K562 (cell line): Measurements from ENCODE around the gene ARHGAP32. TPM values are rescaled to one million over a fixed set of nuclear protein-coding genes. Genes with fewer than 3 reads are reported as not detected.

Source experiments
- ATAC-seq: fragments of 200-7000 bp; cut with Tn5 transposase; 3 replicates; pipeline ENCODE4 v1.9.1; 2020; ENCODE audit warnings: moderate library complexity
- BruUV-seq: library from RNA; stranded (reverse); fragments of 400-500 nt; replicated peaks from 2 replicates; lab custom pipeline; 2021; lab: Mats Ljungman, UMichigan
- CTCF ChIA-PET: fragments of 300-600 bp; formaldehyde crosslinking; extraction: SDS; loops from one replicate; lab custom pipeline; 2021; ENCODE audit warnings: low intra/inter-chr PET ratio; lab: Yijun Ruan, JAX
- POLR2A ChIA-PET: fragments of 300-600, 350-650 bp; sonication (Branson Sonifier 250); formaldehyde crosslinking; extraction: SDS; loops from one replicate; lab custom pipeline; 2021; ENCODE audit warnings: antibody characterized with exemption, inconsistent platforms; lab: Yijun Ruan, JAX
- DNase-seq, 4 experiments: peaks; one replicate each; pipeline versions ENCODE4 v3.0.0 to v3.0.0-alpha.2; 2011 to 2018; ENCODE audit warnings: low spot score in 3 of 4, mixed read lengths in 3 of 4; ENCODE audit errors: extremely low read depth in 1 of 4
- FAIRE-seq: peaks from 2 replicates; lab custom pipeline; 2011; peaks lifted over from hg19 to GRCh38; lab: Jason Lieb, UNC
- H2AFZ ChIP-seq: 2 replicates; pipeline ENCODE4 v1.6.0; 2011; ENCODE audit warnings: low read depth, low read length, control low read depth, inconsistent platforms
- H3K27ac ChIP-seq: fragments of 200-600 bp; 3 replicates; pipeline ENCODE4 v1.8.0; 2011; ENCODE audit warnings: low read depth, mild to moderate bottlenecking, control low read depth, inconsistent platforms, low read length, moderate library complexity, mixed read lengths; ENCODE audit errors: extremely low read depth
- H3K27me3 ChIP-seq, 2 experiments: fragments of 300-600 bp in 1 of 2; 2 replicates in 1 of 2; 3 replicates in 1 of 2; pipeline versions ENCODE4 v1.6.0 to v1.8.0; 2011; ENCODE audit warnings: inconsistent platforms in 2 of 2, low read length in 2 of 2, mild to moderate bottlenecking in 1 of 2, mixed read lengths in 1 of 2, moderate library complexity in 1 of 2; ENCODE audit not compliant: control insufficient read depth in 2 of 2, insufficient read depth in 2 of 2
- H3K36me3 ChIP-seq: fragments of 300-600 bp; 3 replicates; pipeline ENCODE4 v1.8.0; 2011; ENCODE audit warnings: mild to moderate bottlenecking, low read length, inconsistent platforms; ENCODE audit not compliant: control insufficient read depth, insufficient read depth
- H3K4me1 ChIP-seq, 2 experiments: fragments of 200-600 bp in 1 of 2; replicated peaks in 1 of 2; 2 replicates in 1 of 2; 3 replicates in 1 of 2; pipeline versions ENCODE4 v1.5.1 to v1.8.0; 2011; ENCODE audit warnings: inconsistent platforms in 2 of 2, low read length in 2 of 2, mild to moderate bottlenecking in 1 of 2, mixed read lengths in 1 of 2, moderate library complexity in 1 of 2; ENCODE audit not compliant: control insufficient read depth in 2 of 2, insufficient read depth in 2 of 2
- H3K4me2 ChIP-seq: 2 replicates; pipeline ENCODE4 v1.6.1; 2011; ENCODE audit warnings: low read length, control low read depth, inconsistent platforms, mixed read lengths; ENCODE audit not compliant: insufficient read depth
- H3K4me3 ChIP-seq: fragments of 200-600 bp; sonication (generic), shearing (Covaris generic); 2 replicates; pipeline ENCODE4 v1.5.1; 2016; ENCODE audit warnings: control low read depth, inconsistent platforms
- H3K79me2 ChIP-seq: fragments of 200-600 bp; 3 replicates; pipeline ENCODE4 v1.8.0; 2011; ENCODE audit warnings: low read length, inconsistent platforms; ENCODE audit not compliant: control insufficient read depth, insufficient read depth
- H3K9ac ChIP-seq, 2 experiments: 2 replicates each; pipeline versions ENCODE4 v1.6.0 to v1.6.1; 2011; ENCODE audit warnings: low read depth in 2 of 2, low read length in 2 of 2, control low read depth in 1 of 2, inconsistent platforms in 1 of 2, mild to moderate bottlenecking in 1 of 2, mixed read lengths in 1 of 2; ENCODE audit not compliant: insufficient read depth in 1 of 2
- H3K9me1 ChIP-seq: one replicate; pipeline ENCODE4 v1.6.0; 2011; ENCODE audit warnings: inconsistent platforms, mild to moderate bottlenecking, low read length, moderate library complexity; ENCODE audit not compliant: control insufficient read depth, insufficient read depth
- H3K9me3 ChIP-seq: replicated peaks from 2 replicates; pipeline ENCODE4 v1.5.1; 2011; ENCODE audit warnings: low read depth, low read length, inconsistent platforms; ENCODE audit not compliant: control insufficient read depth, insufficient read depth
- H4K20me1 ChIP-seq: replicated peaks from 2 replicates; pipeline ENCODE4 v1.6.1; 2011; ENCODE audit warnings: low read length, inconsistent platforms, mixed read lengths; ENCODE audit not compliant: control insufficient read depth, insufficient read depth
- ELF4 ChIP-seq: fragments of 450-650 bp; formaldehyde crosslinking; IDR thresholded peaks from 2 replicates; pipeline ENCODE4 v1.4.0; 2022; ENCODE audit warnings: missing genetic modification characterization
- GTF2E2 ChIP-seq: fragments of 200-800 bp; sonication (Bioruptor generic); IDR thresholded peaks from 2 replicates; pipeline ENCODE4 v1.6.1; 2016; ENCODE audit warnings: missing genetic modification characterization, missing compliant biosample characterization
- SRSF9 ChIP-seq: fragments of 200-400 bp; formaldehyde crosslinking; IDR thresholded peaks from 2 replicates; pipeline ENCODE4 v1.6.1; 2017; ENCODE audit warnings: low read depth, low read length, borderline replicate concordance
- ZNF12 ChIP-seq: sonication (generic); formaldehyde crosslinking; IDR thresholded peaks from 2 replicates; pipeline ENCODE4 v1.4.0; 2020; ENCODE audit warnings: mild to moderate bottlenecking, missing genetic modification reagents
- ZNF407 ChIP-seq: fragments of 450-650 bp; IDR thresholded peaks from 2 replicates; pipeline ENCODE4 v1.6.1; 2016; ENCODE audit warnings: low read depth
- WGBS: fragments of 100-300 bp; shearing (Covaris generic); methylation state at CpG from one replicate; pipeline ENCODE4 v1.1.6; 2016; ENCODE audit warnings: low coverage, mixed read lengths; ENCODE audit not compliant: insufficient coverage; ENCODE audit errors: missing lambda C conversion rate; 5-methylcytosine and 5-hydroxymethylcytosine counted together
- in situ Hi-C: fragments of 300-500 bp; cut with MboI; formaldehyde crosslinking; loops from 4 replicates; pipeline ENCODE4 v1.15.0; 2018; ENCODE audit warnings: inconsistent platforms, mixed read lengths
- intact Hi-C: fragments of 100-400 bp; cut with micrococcal nuclease; formaldehyde crosslinking; loops from 2 replicates; pipeline ENCODE4 v1.14.2; 2022
- polyA plus RNA-seq, 8 experiments: library from polyadenylated mRNA; depleted of rRNA in 4 of 8; stranded (reverse) in 5 of 8; unstranded in 3 of 8; fragments of >200 nt; fragmentation: Nextera tagmentation in 2 of 8; fragmentation: Illumina TruSeq in 1 of 8; extraction: Ambion mirVana in 2 of 8; extraction: Trizol in 1 of 8; gene quantifications; 2 replicates each; pipeline versions ENCODE4 v1.2.1 to v1.2.3, GENCODE V29; 2011 to 2014; ENCODE audit warnings: inconsistent platforms in 1 of 8, missing spikeins in 1 of 8
- total RNA-seq, 7 experiments: library from RNA; depleted of rRNA in 6 of 7; stranded (reverse); fragments of >200 nt in 6 of 7; fragmentation: Illumina TruSeq in 2 of 7; extraction: Trizol in 2 of 7; gene quantifications; 2 replicates each; pipeline versions ENCODE4 v1.2.1 to v1.2.3, GENCODE V29; 2011 to 2021; ENCODE audit warnings: low replicate concordance in 1 of 7

Gene ARHGAP32
- total and polyA plus RNA-seq, 9 of the 15 experiments (the other 6 are each of a cell fraction or from before 2014, with no cell fraction given), result 0.18 TPM; not detected in 8

GRCh38 chr11:128926000-128926399 is 266.1 kb downstream of the ARHGAP32 start:
- H3K9ac ChIP-seq, result no peak overlapping the region
- H3K9me3 ChIP-seq, result no peaks in the 10 kb centered on the region
- BruUV-seq, result no TSS peak
- POLR2A ChIA-PET, result interaction anchor here (0.6 kb wide), 1 partner anchor 13 kb away, joined by 3 read pairs; no protein-coding TSS in a partner anchor
- intact Hi-C loops (no loop called here), in situ Hi-C loops (no loop called here)
- DNase-seq, result no peak
- CTCF ChIA-PET, result no interaction called here
- H3K27me3 ChIP-seq, result peaks cover 0 to 13% of the 10 kb centered on the region in 2 experiments; a peak in 2 of 5 replicates
- no peaks in the 10 kb centered on the region for H3K79me2 ChIP-seq
- H4K20me1 ChIP-seq, result no peaks in the 10 kb centered on the region
- H3K27ac ChIP-seq, result no peak overlapping the region
- TF ChIP-seq ELF4, result no peak
- no peaks in the 10 kb centered on the region for H3K9me1 ChIP-seq
- H3K4me1 ChIP-seq, result no peaks in the 10 kb centered on the region
- no peak overlapping the region for H2AFZ ChIP-seq
- WGBS, result 0% methylated on average over 3 of the region's 3 CpGs
- no peaks in the 10 kb centered on the region for H3K36me3 ChIP-seq
- FAIRE-seq, result no peak
- no peak overlapping the region for H3K4me2 ChIP-seq
- no peak overlapping the region for H3K4me3 ChIP-seq
- ATAC-seq, result no peak

- ChIA-PET POLR2A (no interaction called here), CTCF (no interaction called here)
- Histone ChIP-seq H3K27me3 (peaks cover 0 to 18% of the 10 kb centered on the region in 2 experiments; a peak in 3 of 5 replicates), H3K9me3 (no peaks in the 10 kb centered on the region), H3K9me1 (no peaks in the 10 kb centered on the region), H3K4me3 (no peak overlapping the region), H3K4me1 (no peaks in the 10 kb centered on the region), H3K27ac (no peak overlapping the region), H3K36me3 (no peaks in the 10 kb centered on the region), H3K79me2 (no peaks in the 10 kb centered on the region), H2AFZ (no peak overlapping the region), H4K20me1 (no peaks in the 10 kb centered on the region), H3K9ac (no peak overlapping the region), H3K4me2 (no peak overlapping the region)
- TF ChIP-seq ZNF12 (CRISPR knock-in tag) (no peak), SRSF9 (no peak), ZNF407 (no peak), GTF2E2 (tag) (no peak), ELF4 (no peak)
- in situ Hi-C loops, result no loop called here
- intact Hi-C loops, result no loop called here
- BruUV-seq, result no TSS peak
- no peak for DNase-seq
- FAIRE-seq, result no peak
- no peak for ATAC-seq
- 0% methylated on average over 2 of the region's 2 CpGs for WGBS
Observed at GRCh38 chr11:128925250-128925600, 266.9 kb downstream of the ARHGAP32 start.
